Breast epithelium (tissue), 4 donors: Measurements from ENCODE around the gene TNFSF13B. TPM values are rescaled to one million over a fixed set of nuclear protein-coding genes. Genes with fewer than 3 reads are reported as not detected.

Experiments
- DNase-seq, 2 donors: peaks; one replicate each; pipeline ENCODE4 v3.0.0-alpha.2; 2019; ENCODE audit warnings: low spot score in 2 of 2
- H3K27ac ChIP-seq, 2 donors: fragments of 200-600 bp; sonication (generic) in 1 of 2; one replicate each; pipeline ENCODE4 v1.5.1; 2016 to 2019; ENCODE audit warnings: mild to moderate bottlenecking in 1 of 2
- H3K27me3 ChIP-seq, 2 donors: fragments of 200-600 bp; sonication (generic) in 1 of 2; one replicate each; pipeline versions ENCODE4 v1.5.1 to v1.6.0; 2017 to 2019; ENCODE audit warnings: control low read depth in 1 of 2, mild to moderate bottlenecking in 1 of 2
- H3K36me3 ChIP-seq: fragments of 200-600 bp; one replicate; pipeline ENCODE4 v1.5.1; 2019
- H3K4me1 ChIP-seq, 2 donors: fragments of 200-600 bp; sonication (generic); one replicate each; pipeline ENCODE4 v1.5.1; 2016 to 2019; ENCODE audit warnings: control low read depth in 1 of 2
- H3K4me3 ChIP-seq, 3 donors: fragments of 200-600 bp; sonication (generic); 1 replicate in 2 of 3; 2 replicates in 1 of 3; pipeline ENCODE4 v1.5.1; 2016 to 2019; ENCODE audit warnings: mild to moderate bottlenecking in 3 of 3, moderate library complexity in 2 of 3
- H3K9me3 ChIP-seq, 2 donors: fragments of 200-600 bp; sonication (generic) in 1 of 2; one replicate each; pipeline ENCODE4 v1.5.1; 2016 to 2019; ENCODE audit warnings: control low read depth in 1 of 2
- POLR2A ChIP-seq: fragments of 450-650 bp; IDR thresholded peaks from one replicate; pipeline ENCODE4 v1.6.1; 2016; ENCODE audit warnings: antibody characterized with exemption, mild to moderate bottlenecking, moderate library complexity
- POLR2AphosphoS5 ChIP-seq, 3 donors: sonication (generic); formaldehyde crosslinking; IDR thresholded peaks; one replicate each; pipeline ENCODE4 v1.6.1; 2017; ENCODE audit warnings: antibody characterized with exemption in 3 of 3
- intact Hi-C: fragments of 100-400 bp; cut with DNase I; formaldehyde crosslinking; loops from one replicate; pipeline ENCODE4 v1.15.1; 2023; ENCODE audit warnings: low total_unique reads
- total RNA-seq, 3 donors: library from RNA; depleted of rRNA; stranded (reverse); fragments of >200 nt; gene quantifications; one replicate each; pipeline ENCODE4 v1.1.0, GENCODE V29; 2016
- TF ChIP-seq, protein P1 (sequence below), 3 donors: fragments of 450-650 bp; IDR thresholded peaks; one replicate each; pipeline ENCODE4 v1.5.1; 2016 to 2017; ENCODE audit warnings: antibody characterized with exemption in 3 of 3, mild to moderate bottlenecking in 3 of 3, moderate library complexity in 3 of 3

The TNFSF13B gene
- total RNA-seq, 3 donors from 2014 or later, result 3.2 to 4.5 (median 3.9) TPM

DNA sequence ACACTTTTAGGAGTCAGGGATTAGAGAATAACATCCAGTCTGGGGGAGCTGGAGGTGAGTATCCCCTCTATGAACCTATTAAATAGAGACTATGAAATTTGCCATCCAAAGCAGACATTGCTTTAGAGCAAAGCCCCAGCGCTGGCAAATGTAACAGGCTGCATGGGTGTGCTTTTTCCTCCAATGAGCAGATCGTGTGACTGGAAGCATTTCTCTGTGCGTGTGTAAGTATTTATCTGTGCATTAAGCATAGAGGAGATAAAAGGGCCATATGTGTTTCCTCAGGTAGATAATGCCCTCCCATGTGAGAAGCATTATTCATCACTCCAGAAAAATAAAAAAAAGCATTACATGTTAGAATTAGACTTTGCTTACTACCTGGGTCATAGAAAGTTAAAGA is 924 bp downstream of the TNFSF13B start:
- H3K4me1 ChIP-seq, result no peaks in the 10 kb centered on the region
- peak overlapping the region in 1 of 2 donors; percentile 54 for H3K27ac ChIP-seq
- no peak for DNase-seq
- no peaks in the 10 kb centered on the region for H3K27me3 ChIP-seq
- TF ChIP-seq, protein P1, sequence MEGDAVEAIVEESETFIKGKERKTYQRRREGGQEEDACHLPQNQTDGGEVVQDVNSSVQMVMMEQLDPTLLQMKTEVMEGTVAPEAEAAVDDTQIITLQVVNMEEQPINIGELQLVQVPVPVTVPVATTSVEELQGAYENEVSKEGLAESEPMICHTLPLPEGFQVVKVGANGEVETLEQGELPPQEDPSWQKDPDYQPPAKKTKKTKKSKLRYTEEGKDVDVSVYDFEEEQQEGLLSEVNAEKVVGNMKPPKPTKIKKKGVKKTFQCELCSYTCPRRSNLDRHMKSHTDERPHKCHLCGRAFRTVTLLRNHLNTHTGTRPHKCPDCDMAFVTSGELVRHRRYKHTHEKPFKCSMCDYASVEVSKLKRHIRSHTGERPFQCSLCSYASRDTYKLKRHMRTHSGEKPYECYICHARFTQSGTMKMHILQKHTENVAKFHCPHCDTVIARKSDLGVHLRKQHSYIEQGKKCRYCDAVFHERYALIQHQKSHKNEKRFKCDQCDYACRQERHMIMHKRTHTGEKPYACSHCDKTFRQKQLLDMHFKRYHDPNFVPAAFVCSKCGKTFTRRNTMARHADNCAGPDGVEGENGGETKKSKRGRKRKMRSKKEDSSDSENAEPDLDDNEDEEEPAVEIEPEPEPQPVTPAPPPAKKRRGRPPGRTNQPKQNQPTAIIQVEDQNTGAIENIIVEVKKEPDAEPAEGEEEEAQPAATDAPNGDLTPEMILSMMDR (IDR thresholded peaks at IDR 0.05), result no peak
- TF ChIP-seq POLR2A (no peak), POLR2AphosphoS5 (IDR thresholded peaks at IDR 0.05) (no peak)
- H3K4me3 ChIP-seq, result peak overlapping the region; percentile 45 to 67 (median 53)
- no peaks in the 10 kb centered on the region for H3K9me3 ChIP-seq
- intact Hi-C loops, result no loop called here
- H3K36me3 ChIP-seq, result no peaks in the 10 kb centered on the region

DNA sequence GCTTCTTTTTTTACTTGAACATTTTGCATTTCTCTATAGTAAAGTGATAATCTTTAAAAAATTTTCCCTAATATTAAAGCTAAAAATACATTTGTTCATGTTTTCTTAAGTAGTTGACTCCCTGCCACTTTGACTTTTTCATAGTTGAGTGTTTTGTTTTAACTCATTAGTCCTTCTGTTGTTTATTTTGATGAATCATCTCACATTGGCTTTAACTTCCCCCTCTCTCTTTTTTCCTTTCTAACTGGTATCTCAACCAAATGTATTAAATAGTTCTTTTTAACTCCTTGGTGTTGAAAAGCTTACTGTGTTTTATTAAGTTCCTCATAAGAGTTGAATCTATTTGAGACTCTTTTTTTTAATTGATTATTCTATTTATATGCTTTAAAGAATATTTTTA is 2.8 kb downstream of the TNFSF13B start:
- TF ChIP-seq, protein P1 (IDR thresholded peaks at IDR 0.05), result no peak
- TF ChIP-seq POLR2A (no peak), POLR2AphosphoS5 (IDR thresholded peaks at IDR 0.05) (no peak)
- Histone ChIP-seq H3K4me3 (no peak overlapping the region), H3K4me1 (no peaks in the 10 kb centered on the region), H3K27me3 (no peaks in the 10 kb centered on the region), H3K27ac (no peak overlapping the region), H3K9me3 (no peaks in the 10 kb centered on the region), H3K36me3 (no peaks in the 10 kb centered on the region)
- DNase-seq, result no peak
- intact Hi-C loops, result no loop called here

DNA sequence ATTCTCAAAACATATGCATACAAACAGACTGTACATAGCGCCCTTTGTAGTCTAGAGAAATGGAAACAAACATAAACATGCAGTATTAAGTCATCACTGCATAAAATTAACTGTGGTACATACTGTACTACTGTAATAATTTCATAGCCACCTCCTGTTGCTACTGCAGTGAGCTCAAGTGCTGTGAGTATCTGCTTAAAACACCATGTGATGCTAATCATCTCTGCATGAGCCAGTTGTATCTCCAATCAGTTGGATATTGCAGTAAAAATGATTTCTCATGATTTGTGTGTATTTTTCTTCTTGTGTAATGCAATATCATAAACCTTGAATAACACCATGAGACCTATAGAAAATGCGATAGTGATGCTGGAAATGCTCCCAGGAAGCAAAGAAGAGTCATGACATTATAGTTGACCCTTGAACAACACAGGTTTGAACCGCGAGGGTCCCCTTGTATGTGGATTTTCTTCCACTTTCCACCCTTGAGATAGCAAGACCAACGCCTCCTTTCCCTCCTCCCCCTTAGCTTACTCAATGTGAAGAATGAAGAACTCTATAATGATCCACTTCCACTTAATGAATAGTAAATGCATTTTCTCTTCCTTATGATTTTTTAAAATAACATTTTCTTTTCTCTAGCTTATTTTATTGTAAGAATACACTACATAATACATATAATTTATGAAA is 4.1 kb downstream of the TNFSF13B start:
- no peaks in the 10 kb centered on the region for H3K4me1 ChIP-seq
- H3K9me3 ChIP-seq, result no peaks in the 10 kb centered on the region
- no peaks in the 10 kb centered on the region for H3K27me3 ChIP-seq
- TF ChIP-seq, protein P1 (IDR thresholded peaks at IDR 0.05), result no peak
- TF ChIP-seq POLR2AphosphoS5 (IDR thresholded peaks at IDR 0.05) (no peak), POLR2A (no peak)
- intact Hi-C loops, result no loop called here
- no peak for DNase-seq
- no peaks in the 10 kb centered on the region for H3K36me3 ChIP-seq
- H3K4me3 ChIP-seq, result no peak overlapping the region
- H3K27ac ChIP-seq, result no peak overlapping the region

DNA sequence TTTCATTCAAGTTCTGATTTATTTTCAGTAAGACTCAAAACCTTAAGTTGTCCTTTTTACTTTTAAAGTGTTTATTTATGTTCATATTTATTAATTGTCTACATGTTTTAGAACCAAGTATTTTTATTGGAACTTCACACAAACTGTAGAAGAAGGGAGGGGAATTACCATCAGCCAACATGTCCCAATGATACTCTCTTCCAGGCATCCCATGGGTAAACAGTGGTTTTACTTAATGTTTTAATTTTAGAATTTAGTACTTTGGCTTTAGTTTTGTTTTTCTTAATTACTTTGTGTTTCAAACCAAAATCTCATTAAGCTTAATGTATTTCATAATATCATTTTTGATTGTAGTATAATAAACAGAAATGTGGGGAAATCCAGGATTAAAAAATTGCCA is 5.2 kb downstream of the TNFSF13B start:
- no peaks in the 10 kb centered on the region for H3K9me3 ChIP-seq
- no peak overlapping the region for H3K4me3 ChIP-seq
- H3K36me3 ChIP-seq, result no peaks in the 10 kb centered on the region
- no peaks in the 10 kb centered on the region for H3K27me3 ChIP-seq
- TF ChIP-seq POLR2A, result no peak
- TF ChIP-seq, protein P1 (IDR thresholded peaks at IDR 0.05), result no peak
- no peak for TF ChIP-seq POLR2AphosphoS5 (IDR thresholded peaks at IDR 0.05)
- DNase-seq, result no peak
- no peak overlapping the region for H3K27ac ChIP-seq
- intact Hi-C loops, result no loop called here
- no peaks in the 10 kb centered on the region for H3K4me1 ChIP-seq

DNA sequence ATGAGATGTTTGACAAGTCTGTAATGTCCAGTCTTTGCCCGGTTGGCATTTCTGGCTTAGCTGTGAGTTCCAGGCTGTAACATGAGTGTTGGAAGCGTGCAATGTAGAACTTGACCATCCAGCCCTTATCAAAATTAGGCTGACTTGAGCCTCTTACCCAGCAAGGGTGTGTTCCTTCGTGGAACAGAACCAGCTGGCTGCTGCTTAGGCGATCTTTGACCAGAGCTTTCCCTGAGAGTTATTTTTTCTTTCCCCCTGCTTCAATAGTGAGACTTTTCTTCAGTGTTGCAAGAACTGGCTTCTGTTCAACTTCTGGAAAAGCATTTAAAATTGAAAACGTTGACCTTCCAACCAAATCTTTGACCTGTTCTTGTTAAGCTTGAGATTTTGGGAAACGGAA is 6.5 kb downstream of the TNFSF13B start:
- TF ChIP-seq POLR2A (no peak), POLR2AphosphoS5 (IDR thresholded peaks at IDR 0.05) (no peak)
- TF ChIP-seq, protein P1 (IDR thresholded peaks at IDR 0.05), result no peak
- intact Hi-C loops, result no loop called here
- no peaks in the 10 kb centered on the region for H3K27me3 ChIP-seq

More for the DNA sequence above, 6.5 kb downstream of the TNFSF13B start:
- no peak for DNase-seq
- Histone ChIP-seq H3K36me3 (no peaks in the 10 kb centered on the region), H3K9me3 (no peaks in the 10 kb centered on the region), H3K4me1 (no peaks in the 10 kb centered on the region), H3K4me3 (no peak overlapping the region), H3K27ac (no peak overlapping the region)
